ENCODE data around the gene MIAT.

MIAT gene

DNA sequence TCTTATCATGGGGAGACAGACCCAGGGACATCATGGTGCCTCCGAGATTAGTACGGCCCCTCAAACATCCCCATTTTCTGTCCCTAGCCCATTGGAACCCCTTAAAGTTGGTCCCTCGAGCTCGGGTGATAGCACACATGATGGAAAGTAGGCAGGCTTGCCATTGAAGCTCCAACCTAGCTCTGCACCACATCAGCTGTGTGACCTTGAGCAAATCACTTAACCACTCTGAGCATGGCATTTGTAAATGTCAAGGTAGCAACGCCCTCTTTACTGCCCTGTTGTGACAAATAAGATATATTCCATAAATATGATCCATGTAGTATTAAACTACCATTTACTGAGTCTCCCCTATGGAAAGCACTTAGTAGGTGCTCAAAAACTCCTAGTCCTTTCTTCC is 61.1 kb downstream of the MIAT start:
- H3K4me1 ChIP-seq (ENCODE audit: control insufficient read depth, insufficient read depth, low read length): peaks cover 9% of the 10 kb centered on the region
- WGBS, 2 experiments: 91 to 94% methylated on average over 5 of the region's 5 CpGs
- H3K9me3 ChIP-seq (ENCODE audit: control insufficient read depth, low read length): no peaks in the 10 kb centered on the region
- no peak overlapping the region for H3K4me3 ChIP-seq (ENCODE audit: insufficient read depth, low read depth, low read length)
- no peaks in the 10 kb centered on the region for H3K36me3 ChIP-seq (ENCODE audit: control insufficient read depth, insufficient read depth, low read length)
- H3K27ac ChIP-seq (ENCODE audit: insufficient read depth, low read depth, low read length, poor library complexity, severe bottlenecking): no peak overlapping the region
- no peaks in the 10 kb centered on the region for H3K27me3 ChIP-seq (ENCODE audit: control insufficient read depth, insufficient read depth, low read length, poor library complexity, severe bottlenecking)

DNA sequence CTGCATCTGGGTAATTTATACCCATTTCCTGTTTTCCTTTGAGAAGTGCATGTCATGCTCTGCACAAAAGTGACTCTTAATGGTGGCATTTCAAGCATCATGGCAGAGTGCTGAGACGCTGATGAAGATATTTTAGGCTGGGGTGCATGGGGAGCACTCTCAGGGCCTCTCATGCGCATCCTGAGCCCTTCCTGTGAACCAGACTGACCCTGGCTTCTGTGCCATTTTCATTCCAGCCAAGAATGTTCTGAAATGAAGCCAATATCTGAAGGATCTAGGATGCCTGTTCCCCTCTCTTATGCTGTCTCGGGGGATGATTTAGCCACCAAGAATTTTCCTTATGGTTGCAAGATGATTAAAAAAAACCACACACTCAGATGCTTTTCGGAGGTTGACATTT is 61.5 kb downstream of the MIAT start:
- no peak overlapping the region for H3K4me3 ChIP-seq (ENCODE audit: insufficient read depth, low read depth, low read length)
- no peaks in the 10 kb centered on the region for H3K27me3 ChIP-seq (ENCODE audit: control insufficient read depth, insufficient read depth, low read length, poor library complexity, severe bottlenecking)
- no peak overlapping the region for H3K27ac ChIP-seq (ENCODE audit: insufficient read depth, low read depth, low read length, poor library complexity, severe bottlenecking)
- peaks cover 6% of the 10 kb centered on the region for H3K4me1 ChIP-seq (ENCODE audit: control insufficient read depth, insufficient read depth, low read length)
- WGBS, 2 experiments: 93 to 97% methylated on average over 4 of the region's 4 CpGs
- no peaks in the 10 kb centered on the region for H3K9me3 ChIP-seq (ENCODE audit: control insufficient read depth, low read length)
- no peaks in the 10 kb centered on the region for H3K36me3 ChIP-seq (ENCODE audit: control insufficient read depth, insufficient read depth, low read length)

DNA sequence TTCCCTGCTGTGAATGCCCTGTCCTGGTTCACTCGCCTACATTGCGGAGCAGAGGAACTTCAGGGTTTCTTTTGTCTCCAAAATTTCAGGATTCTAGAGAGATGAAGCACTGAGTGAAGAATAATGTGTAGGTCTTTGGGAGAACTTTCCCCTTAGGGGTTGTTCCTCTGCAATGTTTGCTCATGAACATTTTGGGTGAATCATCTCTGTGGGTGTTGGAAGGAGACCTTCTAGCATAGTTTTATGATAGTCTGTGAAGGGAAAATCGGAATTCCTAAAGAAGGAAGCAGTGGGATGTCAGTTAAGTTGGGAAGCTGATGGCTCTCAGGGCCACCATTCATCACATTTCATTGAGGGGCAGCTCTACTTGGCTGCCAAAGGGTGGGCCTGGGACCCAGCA is 64.8 kb downstream of the MIAT start:
- H3K4me1 ChIP-seq (ENCODE audit: control insufficient read depth, insufficient read depth, low read length): no peaks in the 10 kb centered on the region
- H3K27ac ChIP-seq (ENCODE audit: insufficient read depth, low read depth, low read length, poor library complexity, severe bottlenecking): no peak overlapping the region
- H3K27me3 ChIP-seq (ENCODE audit: control insufficient read depth, insufficient read depth, low read length, poor library complexity, severe bottlenecking): no peaks in the 10 kb centered on the region
- 94 to 95% methylated on average over 3 of the region's 3 CpGs for WGBS, 2 experiments
- H3K36me3 ChIP-seq (ENCODE audit: control insufficient read depth, insufficient read depth, low read length): no peaks in the 10 kb centered on the region
- H3K9me3 ChIP-seq (ENCODE audit: control insufficient read depth, low read length): no peaks in the 10 kb centered on the region
- no peak overlapping the region for H3K4me3 ChIP-seq (ENCODE audit: insufficient read depth, low read depth, low read length)

DNA sequence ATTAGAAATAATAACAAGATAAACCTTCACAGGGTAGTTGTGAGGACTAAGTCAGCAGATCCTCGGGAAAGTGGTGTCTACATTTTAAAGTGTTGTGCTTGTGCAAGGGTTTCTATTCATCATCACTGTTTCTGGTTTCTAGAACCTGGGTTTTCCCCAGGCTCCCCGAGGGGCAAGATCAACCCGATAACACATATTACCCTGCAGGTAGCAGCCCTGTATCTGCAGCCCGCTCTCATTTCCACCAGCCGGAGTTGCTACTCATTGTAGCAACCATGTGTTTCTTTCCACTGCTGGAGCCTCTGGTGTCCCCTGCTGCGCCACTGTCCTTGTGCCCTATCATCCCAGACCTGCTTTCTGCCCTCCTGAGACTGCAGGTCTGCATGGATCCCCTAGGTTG is 67.0 kb downstream of the MIAT start:
- Histone ChIP-seq H3K4me1 (ENCODE audit: control insufficient read depth, insufficient read depth, low read length) (no peaks in the 10 kb centered on the region), H3K27me3 (ENCODE audit: control insufficient read depth, insufficient read depth, low read length, poor library complexity, severe bottlenecking) (no peaks in the 10 kb centered on the region), H3K36me3 (ENCODE audit: control insufficient read depth, insufficient read depth, low read length) (no peaks in the 10 kb centered on the region), H3K27ac (ENCODE audit: insufficient read depth, low read depth, low read length, poor library complexity, severe bottlenecking) (no peak overlapping the region), H3K4me3 (ENCODE audit: insufficient read depth, low read depth, low read length) (no peak overlapping the region), H3K9me3 (ENCODE audit: control insufficient read depth, low read length) (no peaks in the 10 kb centered on the region)
- 95 to 96% methylated on average over 6 of the region's 6 CpGs for WGBS, 2 experiments

DNA sequence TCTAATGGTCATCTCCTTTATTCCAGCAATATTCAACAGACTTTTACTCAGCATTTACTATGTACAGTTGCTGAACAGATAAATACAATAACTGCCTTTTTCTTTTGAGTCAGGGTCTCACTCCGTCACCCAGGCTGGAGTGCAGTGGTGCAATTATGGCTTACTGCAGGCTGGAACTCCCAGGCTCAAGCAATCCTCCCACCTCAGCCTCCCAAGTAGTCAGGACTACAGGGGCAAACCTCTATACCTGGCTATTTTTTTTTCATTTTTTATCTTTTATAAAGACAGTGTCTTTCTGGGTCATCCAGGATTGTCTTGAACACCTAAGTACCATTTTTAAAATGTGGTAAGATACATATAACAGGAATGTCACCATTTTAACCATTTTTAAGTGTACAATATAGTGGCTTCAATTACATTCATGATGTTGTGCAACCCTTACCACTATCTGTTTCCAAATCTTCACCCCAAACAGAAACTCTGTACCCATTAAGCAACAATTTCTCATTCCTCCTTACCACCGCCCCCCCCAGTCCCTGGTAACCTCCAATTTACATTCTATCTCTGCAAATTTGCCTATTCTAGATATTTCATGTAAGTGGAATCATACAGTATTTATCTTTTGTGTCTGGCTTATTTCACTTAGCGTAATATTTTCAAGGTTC is 67.8 kb downstream of the MIAT start:
- H3K36me3 ChIP-seq (ENCODE audit: control insufficient read depth, insufficient read depth, low read length): no peaks in the 10 kb centered on the region
- no peak overlapping the region for H3K27ac ChIP-seq (ENCODE audit: insufficient read depth, low read depth, low read length, poor library complexity, severe bottlenecking)
- 86 to 90% methylated on average over 2 to 3 of the region's 3 CpGs for whole genome bisulfite sequencing, 2 experiments
- H3K4me3 ChIP-seq (ENCODE audit: insufficient read depth, low read depth, low read length): no peak overlapping the region
- H3K4me1 ChIP-seq (ENCODE audit: control insufficient read depth, insufficient read depth, low read length): no peaks in the 10 kb centered on the region
- no peaks in the 10 kb centered on the region for H3K9me3 ChIP-seq (ENCODE audit: control insufficient read depth, low read length)
- no peaks in the 10 kb centered on the region for H3K27me3 ChIP-seq (ENCODE audit: control insufficient read depth, insufficient read depth, low read length, poor library complexity, severe bottlenecking)

Measured in ectodermal cell (in vitro differentiated cells).